ENCODE data around the gene SYNM.

The SYNM gene

DNA sequence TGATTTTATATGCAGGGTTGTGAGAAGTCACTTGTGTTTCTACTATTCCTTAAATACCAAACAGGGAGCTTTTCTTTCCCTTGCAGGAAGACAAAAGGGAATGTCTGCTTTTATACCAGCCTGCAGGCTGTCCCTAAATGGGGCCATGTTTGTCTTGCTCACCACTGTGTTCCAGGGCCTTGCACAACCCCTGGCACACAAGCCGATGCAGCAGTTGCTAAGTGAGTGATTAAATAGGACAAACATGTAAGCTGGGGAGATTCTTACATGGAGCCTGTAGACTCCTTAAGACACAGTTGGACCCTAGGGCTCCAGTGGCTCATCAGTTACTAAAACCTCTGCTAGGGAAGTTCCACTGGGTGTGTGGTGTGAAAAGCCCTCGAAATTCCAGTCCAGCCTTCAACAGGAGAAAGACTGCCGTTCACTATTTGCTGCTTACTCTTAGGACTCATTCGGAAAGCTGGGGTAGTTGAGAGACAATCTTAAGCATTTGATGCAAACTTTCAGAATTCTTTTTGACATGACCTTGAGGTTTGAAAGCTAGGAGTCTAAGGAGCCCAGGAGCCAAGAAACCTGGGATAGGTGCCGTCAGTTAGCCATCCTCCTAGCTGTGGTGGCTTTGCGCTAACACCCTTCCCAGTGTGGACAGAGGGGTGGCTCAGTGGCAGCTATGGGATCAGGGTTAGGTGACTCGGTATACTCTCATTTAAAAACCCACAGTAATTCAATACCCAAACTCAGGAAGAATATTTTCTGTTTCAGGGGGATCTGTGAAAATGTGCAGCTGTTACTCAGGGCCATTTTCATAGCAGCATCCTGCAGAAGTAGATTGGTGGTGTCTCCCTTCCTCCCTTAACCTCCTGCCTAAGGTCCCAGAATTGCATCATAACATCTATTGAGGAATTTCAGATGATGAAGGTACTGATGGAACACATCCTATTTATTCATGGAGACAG is 39.1 kb downstream of the SYNM start:
- DNase-seq: no peak

DNA sequence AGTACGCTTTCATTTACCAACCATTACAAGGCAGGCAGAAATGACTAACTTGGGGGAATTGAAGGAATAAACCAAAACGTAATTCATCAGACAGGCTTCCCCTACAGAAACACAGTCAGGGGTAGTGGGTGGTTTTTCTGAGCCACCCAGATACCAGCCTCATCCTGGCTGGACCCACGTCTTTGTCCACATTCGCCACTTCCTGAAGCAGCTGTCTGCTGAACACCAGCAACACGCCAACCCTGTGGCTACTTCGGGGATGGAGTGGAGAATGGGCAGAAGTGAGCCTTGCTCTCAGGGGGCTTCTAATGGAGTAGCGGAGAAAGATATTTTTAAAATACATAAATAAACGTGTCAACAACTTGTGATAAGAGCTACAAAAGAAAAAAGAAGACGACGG is 40.1 kb downstream of the SYNM start:
- no peak for DNase-seq

DNA sequence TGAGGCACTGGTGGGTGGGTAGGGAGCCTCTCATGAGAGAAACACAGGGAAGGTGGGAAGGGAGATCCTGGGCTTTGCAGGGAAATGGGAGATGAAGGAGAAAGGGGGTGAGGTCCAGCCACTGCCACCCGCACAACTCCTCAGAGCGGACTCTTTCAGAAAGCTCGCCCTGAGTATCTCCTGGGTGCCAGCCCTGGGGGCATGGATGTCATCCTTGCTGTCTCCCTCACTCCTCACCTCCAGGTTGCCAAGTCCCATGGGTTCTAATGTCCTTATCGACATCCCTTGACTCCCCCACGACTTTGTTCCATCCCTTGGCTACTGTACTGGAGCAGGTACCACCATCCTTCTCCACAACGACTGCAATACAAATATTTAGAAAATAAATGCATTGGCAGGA is 40.9 kb downstream of the SYNM start:
- no peak for DNase-seq

DNA sequence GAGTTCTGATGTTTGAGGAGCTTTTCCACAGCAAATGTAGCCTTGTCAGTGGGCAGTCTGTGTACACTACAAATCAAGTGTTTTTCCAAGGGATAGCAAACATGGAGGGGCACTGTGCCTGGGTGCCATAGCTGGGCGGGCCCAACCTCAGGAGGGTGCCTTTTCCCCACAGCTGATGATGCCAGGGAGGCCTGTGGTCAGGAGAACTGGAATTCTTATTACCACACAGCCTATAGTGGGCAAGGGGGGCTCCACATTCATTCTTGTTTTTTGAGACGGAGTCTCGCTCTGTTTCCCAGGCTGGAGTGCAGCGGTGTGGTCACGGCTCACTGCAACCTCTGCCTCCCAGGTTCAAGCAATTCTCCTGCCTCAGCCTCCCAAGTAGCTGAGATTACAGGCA is 41.8 kb downstream of the SYNM start:
- DNase-seq: no peak

DNA sequence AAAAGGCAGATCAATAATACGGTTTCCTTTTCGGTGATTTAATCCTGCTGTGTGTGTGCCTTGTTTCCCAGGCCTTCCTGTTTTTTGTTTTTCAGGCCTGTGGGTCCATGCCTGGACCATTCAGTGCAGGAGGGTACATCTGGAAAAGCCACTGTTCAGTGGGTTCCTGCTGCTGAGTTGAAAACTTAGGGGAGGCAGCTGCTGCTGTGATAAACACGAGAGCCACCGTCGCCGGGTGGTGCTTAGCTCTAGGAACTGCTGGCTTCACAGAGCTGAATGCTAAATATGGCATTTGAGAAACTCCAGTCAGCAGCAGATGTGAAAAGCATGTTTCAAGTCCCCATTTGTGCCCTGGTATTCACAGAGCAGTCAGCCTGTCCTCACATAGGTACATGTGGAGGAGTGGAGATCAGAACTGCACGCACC is 44.0 kb downstream of the SYNM start:
- no peak for DNase-seq

DNA sequence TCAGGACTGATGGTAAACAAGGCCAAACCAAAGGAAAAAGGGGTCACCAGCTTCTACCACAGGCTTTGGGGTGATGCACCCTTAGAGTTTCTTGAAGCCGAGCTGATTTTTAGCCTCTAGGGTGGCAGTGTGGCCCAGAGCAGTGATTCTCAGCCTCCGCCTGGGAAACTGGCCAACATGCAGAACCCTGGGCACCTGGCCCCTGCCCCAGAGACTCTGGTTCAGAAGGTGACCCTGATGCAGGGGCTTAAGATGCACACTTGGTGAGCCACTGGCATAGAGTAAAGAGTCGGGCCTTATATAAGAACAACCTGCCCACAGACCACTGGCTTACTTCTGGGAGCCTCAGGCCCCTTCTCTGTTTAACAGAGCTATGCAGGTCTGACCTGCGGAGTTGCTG is 44.5 kb downstream of the SYNM start:
- DNase-seq: no peak

DNA sequence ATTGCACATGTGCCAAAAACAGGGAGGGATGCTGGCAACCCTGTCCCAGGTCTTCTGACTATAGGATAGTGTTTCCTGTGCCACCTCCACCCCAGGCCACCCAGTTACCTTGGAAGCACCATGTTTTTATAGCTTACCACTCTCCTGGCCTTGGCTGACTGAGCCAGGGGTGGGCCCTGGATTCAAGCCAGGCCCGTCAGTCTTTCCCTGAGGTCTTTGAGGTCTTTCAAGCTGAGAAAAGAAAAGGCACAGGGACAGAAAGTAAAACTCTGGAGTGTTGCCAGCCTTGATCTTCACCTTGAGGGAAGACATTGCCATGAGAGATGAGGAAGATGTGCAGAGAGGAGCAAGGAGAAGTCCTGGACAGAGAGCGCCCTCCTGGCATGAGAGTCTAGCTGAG is 46.3 kb downstream of the SYNM start:
- no peak for DNase-seq

DNA sequence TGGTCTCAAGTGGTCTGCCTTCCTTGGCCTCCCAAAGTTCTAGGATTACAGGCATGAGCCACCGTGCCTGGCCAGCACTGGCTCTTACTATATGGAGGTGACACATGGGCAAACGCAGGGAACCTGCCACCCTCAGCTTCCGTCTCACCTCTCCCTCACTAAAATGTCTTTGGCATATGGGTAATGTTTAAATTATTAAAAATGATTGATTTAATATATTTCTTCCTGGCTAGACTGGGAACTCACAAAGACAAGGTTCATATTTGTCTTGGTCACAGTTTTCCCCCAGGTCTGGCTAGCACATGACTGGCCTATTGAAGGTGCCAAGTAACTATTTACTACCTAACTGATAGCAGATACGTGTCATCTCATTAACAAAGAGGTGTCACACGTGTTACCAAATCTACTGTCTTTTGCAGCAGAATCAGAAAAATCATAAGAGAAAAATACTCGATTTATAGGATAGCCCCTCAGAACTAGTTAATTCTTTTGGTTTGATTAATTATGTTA is 48.2 kb downstream of the SYNM start:
- no peak for DNase-seq

DNA sequence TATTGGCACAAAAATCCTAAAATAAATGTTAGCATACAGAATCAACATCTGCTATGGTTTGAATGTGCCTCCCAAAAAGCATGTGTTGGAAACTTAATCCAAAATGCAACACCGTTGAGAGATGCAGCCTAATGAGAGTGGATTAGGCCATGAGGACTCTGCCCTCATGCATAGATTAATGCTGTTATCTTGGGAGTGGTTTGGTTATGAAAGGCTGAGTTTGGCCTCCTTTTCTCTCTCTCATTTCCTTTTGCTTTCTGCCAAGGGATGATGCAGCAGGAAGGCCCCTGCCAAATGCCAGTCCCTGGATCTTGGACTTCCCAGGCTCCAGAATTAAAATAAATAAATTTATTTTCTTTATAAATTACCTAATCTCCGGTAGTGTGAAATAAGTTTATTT is 49.4 kb downstream of the SYNM start:
- DNase-seq: no peak

DNA sequence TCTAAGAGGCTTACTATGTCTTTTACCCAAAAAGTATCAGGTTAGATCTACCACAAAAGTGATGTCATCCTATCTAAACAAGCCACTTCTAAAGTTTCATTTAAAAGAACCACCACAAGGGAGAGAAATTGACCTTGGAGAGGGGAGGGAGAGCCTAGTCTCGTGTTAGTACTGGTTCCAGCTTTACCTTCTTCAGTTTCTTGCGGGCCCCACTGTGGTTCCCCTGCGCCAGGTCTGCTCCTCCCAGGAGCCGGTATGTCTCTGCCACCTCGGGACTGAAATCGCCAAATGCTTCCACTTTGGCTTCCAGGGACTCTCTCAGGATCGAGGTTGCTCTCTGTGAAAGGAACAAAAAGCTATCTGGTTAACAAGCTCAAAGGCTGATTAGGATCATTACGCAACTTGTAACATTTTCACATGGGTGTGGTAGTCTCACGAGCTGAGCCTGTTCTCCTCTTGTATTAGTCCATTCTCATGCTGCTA is 51.1 kb downstream of the SYNM start:
- DNase-seq: peak; percentile 73

DNA sequence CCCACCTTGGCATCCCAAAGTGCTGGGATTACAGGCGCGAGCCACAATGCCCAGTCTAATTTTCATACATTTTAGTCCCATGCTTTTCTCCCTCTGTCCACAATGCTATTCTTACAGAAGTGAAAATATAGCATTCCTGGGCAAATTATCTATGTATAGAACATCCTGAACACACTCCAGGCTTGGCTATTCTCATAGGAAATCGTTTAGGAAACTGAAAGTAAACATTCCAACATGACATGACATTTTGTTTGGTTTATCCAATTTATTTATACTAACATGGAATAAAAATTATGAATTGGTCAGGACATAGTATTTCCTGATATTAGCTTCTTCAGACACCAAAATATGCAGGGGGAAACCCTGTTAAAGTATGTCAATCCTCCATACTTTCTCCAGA is 52.6 kb downstream of the SYNM start:
- DNase-seq: no peak

DNA sequence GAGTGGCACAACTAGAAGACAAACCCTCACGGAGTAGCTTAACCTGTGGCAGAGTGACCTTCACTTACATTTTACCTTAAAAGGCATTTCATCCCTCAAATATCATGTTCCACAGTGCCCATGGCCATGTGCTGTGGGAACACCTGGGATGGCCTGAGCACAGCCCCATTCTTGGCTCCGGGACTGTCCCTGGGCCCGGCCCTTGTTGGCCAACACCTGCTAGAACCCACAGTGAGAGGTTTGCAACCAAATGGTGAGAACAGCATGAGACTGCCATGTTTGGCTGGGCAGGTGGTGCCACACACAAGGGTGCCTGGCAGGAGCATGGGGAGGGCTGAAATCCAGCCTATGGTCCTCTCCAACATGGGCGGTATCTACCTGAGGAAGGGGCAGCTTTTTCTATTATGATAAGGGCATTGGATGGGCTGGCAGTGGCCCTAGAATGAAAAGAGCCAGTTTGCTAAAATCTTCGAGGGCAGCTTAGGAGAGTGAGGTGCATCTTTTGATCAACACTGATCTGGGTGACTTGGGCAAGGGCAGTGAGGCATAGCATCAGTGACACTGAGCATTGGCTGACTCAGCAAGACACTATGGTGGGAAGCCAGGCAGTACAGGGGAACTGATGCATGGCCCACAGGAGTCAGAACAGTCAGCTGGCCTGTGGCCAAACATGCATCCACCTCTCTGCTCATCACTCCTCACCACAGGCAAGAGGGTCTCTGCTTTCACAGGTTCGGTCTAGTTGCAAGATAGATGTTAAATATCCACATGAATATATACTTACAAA is 53.9 kb downstream of the SYNM start:
- no peak for DNase-seq

DNA sequence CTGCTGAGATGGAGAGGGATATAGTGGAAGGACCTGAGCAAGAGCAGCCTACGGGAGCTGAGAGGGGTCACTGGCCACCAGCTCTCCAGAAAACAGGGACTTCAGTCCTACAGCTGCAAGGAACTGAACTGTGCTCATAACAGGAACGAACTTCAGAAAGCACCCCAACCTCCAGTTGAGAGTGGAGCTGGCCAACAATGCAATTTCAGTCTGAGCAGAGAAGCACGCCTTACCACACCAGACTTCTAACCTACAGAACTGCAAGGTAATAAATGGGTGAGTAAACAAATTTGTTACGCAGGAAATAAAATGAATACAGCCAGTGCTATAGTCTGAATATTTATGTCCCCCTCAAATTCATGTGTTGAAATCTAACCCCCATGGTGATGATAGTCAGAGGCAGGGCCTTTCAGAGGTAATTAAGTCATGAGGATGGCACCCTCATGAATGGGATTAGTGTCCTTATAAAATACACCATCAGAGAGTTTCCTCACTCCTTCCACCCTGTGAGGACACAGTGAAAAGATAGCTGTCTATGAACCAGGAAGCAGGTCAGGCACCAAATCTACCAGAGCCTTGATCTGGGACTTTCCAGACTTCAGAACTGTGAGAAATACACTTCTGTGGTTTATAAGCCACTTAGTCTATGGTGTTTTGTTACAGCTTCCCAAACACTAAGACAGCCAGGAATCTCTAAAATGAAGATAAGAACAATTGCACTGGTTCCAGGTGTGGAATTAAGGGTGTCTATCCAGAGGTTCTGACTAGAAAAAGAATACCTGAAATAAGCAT is 58.6 kb downstream of the SYNM start:
- DNase-seq: no peak

DNA sequence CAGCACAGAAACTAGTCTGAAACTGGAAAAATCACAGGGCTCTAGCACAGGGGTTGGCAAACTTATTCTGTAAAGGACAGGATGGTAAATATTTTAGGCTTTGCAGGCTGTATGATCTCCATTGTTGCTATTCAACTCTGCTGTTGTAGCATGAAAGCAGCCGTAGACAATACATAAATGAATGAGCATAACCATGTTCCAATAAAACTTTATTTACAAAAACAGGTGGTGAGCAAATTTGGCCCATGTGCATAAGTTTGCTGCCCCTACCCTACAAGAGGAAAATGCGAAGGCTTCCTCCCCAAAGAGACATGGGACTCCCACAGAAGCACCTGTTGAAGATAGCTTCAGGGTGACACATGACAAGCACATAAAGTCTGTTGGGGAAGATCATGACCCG is 59.2 kb downstream of the SYNM start:
- DNase-seq: no peak

DNA sequence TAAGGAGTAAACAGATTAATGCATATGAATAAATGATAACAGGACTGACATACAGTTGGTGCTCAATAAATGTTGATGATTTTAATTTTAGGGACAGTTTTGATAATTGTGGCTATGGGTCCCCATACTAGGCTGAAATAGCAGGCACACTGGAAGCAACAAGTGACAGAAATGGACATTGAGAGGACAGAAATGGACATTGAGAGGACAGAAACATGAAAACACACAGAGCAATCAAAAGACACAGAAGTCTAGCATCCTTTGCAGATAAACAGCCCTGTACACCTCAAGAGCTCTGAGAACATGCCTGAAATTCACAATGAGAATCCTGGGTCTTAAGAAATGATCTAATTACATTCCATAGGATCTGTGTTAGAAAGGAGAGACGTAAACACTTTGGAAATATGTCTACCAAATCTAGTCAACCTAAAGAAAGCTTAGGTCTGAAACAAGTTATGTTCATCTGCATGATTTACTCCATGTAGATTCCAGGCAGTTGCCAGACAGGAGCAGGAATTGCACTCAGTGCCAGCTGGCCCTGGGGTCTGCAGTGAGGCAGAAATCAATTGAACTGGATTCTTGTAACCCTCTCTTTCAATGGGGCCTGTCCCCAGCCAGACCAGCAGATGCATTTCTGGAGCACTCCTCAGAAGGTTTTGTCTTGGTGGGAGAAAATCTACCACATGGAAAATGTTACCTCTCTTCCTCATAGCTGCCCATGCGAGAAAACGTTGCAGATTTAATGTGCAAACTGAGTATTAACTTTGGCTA is 60.3 kb downstream of the SYNM start:
- DNase-seq: no peak

DNA sequence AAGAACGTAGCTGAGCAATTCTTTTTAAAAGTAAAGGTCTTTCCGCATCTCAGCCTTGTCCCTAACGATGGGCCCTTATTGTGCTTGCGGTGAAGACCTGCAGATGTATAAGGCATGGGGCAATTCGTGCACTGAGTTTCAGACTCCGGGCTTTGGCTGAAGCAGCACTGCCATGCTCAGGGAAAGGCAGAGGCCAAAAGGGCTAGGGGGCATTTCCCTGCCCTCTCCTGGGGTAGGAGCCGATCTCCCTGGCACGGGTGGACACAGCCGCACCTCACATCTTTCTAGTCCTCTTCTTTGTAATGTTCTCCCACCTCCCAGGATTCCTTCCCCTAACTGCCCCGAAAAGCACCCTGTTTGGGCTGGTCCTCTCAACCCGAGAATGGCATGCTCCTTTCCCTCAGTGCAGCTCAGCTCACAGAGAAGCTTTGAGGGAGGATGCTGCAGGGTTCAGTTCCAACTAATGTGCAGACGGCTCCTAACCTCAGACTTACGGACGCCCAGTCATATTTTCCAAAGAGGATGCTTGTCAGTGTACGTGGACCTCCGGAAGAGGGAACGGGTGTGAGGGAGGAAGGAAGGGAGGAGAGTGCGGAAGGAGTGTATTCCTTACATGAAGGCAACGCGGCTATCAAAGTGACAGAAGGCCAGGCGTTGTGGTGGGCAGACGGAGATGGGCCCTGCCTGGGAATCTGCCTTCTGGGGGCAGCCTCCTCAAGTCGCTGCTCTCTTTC is 61.2 kb downstream of the SYNM start:
- no peak for DNase-seq

DNA sequence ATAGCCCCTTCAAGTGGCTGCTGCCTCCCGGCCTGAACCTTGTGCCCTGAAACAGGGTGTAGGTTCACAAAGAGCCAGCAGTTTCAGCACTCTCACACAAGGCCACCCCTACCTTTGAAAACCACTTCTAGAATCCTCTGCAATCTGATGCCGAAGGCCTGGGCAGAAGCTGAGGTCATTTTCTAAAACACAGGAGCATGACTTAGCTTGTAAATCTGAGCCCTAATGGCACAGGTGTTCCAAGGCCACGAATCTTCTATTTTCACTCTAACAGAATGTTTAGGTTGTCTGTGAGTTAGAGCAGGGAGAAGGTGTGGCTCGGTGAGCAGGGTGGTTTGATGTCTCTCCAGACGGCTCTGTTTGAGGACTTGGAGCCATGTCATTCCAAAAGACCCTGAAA is 62.3 kb downstream of the SYNM start:
- no peak for DNase-seq

DNA sequence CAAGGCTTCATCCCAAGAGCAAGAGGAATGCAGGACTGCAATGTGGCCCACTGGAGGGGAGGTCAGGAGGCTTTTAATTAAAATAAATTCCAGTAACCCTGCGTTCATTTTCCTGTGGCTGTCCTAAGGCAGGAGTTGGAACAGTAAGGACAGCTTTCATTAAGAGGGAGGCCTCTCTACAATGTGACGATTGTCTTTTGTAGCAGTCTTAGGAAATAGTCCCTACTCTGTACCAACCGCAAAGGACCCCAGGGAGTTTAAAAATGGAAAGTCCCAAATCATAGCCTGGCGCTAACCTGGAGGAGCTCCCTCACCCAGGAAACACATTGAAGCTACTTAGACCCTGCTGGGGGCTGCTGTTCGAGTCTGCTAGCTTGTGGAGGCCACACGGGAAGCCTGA is 62.8 kb downstream of the SYNM start:
- DNase-seq: no peak

DNA sequence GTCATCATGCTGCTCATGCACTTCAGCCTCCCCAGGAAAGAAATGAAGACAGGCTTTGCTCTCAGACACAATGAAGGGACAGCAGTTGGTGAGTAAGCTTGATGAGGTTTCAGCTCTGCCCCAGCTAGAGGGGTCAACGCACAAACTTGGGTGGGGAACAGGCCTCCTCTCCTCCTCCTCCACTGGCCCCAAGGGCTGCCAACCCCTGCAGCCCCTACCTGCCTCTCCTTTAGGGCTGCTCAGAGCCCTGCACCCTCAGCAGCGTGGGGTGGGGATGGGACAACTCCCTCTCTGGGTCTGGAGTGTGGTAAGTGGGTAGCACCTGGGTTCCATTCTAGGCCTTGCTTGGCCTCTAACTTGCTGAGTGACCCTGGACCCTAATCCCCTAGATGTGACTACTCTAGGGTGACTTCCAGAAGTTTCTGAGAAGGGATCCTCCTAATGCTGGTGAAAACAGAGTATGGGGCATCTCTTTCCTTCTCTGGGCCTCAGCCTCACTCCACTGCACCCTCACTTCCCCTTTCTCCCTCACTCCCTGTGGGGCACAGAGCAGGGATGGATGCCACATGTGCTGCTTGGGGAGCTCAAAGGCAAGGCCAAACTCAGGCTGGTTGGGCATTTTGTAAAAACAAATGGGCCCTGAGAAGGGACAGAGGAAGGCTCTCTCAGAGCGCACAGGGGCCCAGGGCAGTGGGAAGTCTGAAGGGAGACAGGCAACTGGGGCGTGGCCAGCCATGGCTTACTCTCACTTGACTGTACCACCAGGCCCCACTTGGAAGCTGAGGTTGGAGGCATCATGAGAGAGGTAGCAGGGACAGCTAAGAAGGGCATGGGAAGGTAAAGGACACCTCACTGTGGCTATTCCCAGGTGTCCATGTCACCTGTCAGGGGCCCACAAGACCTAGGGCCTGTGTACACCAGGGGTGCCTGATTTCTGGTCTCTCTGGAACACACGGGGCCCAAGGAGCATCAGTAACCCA is 64.0 kb downstream of the SYNM start:
- no peak for DNase-seq

DNA sequence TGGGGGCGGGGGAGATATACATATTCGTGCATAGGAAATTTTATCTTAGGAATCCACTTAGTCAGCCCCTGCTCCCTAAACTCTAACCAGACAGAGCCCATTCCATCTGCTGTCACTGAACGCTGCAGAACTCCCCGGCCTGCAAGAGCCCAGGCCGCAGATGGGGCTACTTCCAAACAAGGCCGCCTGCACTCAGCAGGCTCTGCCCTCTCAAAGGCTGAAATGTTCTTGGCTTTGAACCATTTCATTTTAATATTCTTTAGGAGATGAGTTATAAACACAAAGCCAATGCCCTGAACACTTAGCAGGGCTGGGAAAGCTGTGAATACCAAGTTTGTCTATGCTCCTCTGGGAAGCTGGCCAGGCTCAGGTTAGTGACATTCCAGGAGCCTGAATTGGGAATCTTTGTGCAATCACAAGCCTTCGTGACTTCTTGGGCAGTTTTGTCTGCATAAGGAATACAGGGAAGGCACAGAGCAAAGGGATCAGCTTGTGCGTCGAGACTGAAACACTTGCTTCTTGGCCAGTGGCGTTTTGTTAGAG is 65.0 kb downstream of the SYNM start:
- no peak for DNase-seq
